Measurements from ENCODE around the gene NXPE3. TPM values are rescaled to one million over a fixed set of nuclear protein-coding genes. Genes with fewer than 3 reads are reported as not detected.

The NXPE3 gene
- total RNA-seq, 1 experiment from 2014 or later = 15.9 TPM

DNA sequence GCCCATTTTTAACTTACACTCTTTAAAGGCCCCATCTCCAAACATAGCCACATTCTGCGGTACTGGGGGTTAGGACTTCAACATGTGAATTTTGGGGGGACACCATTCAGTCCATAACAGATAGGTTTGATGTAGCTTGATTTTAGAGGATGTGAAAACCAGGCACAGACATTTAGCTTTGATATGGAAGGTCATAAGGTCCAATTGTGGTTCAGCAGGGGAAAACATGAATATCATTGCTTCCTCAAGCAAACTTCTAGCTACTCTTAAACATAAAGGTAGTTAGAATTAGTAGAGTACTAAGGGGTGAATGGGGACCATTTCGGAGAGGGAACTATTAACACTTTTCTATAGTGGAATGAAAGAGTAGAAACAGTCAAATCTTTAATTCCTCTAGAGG is 56.7 kb downstream of the NXPE3 start:
- Histone ChIP-seq H4K8ac (replicated peaks; ENCODE audit: insufficient read length, low read depth, low read length) (no peak overlapping the region), H3T11ph (ENCODE audit: low read length) (no peak overlapping the region), H2BK20ac (ENCODE audit: low read depth, low read length, poor library complexity, severe bottlenecking) (no peak overlapping the region), H3K9ac (ENCODE audit: extremely low read depth, insufficient read length, low read length) (no peak overlapping the region), H3K18ac (ENCODE audit: insufficient read length, low read depth, low read length) (no peak overlapping the region), H4K5ac (ENCODE audit: insufficient read length, low read depth, low read length) (no peak overlapping the region), H4K20me1 (ENCODE audit: control insufficient read depth, insufficient read depth, insufficient read length) (no peaks in the 10 kb centered on the region), H3K79me1 (ENCODE audit: insufficient read depth, low read depth, low read length, poor library complexity, severe bottlenecking) (no peaks in the 10 kb centered on the region), H3K14ac (ENCODE audit: insufficient read depth, low read length) (no peak overlapping the region), H3K23ac (ENCODE audit: insufficient read length, low read depth, low read length) (no peak overlapping the region), H2BK12ac (ENCODE audit: insufficient read length, low read depth, low read length) (no peak overlapping the region), H3K27ac (ENCODE audit: insufficient read length, low read depth, low read length) (no peak overlapping the region), H4K91ac (ENCODE audit: insufficient read length, low read depth, low read length) (no peak overlapping the region), H3K23me2 (ENCODE audit: insufficient read length, low read depth, low read length, poor library complexity, severe bottlenecking) (no peaks in the 10 kb centered on the region), H3K4me2 (ENCODE audit: insufficient read depth, insufficient read length, low read length) (no peak overlapping the region), H3K4ac (ENCODE audit: low read depth, low read length) (no peak overlapping the region), H3K56ac (ENCODE audit: insufficient read length, low read depth, low read length) (no peak overlapping the region), H3K27me3 (ENCODE audit: insufficient read depth, low read length) (no peaks in the 10 kb centered on the region), H2AK5ac (ENCODE audit: insufficient read length, low read length) (no peak overlapping the region), H2BK120ac (ENCODE audit: low read depth, low read length, poor library complexity, severe bottlenecking) (no peak overlapping the region), H2BK5ac (ENCODE audit: insufficient read length, low read length) (no peak overlapping the region), H2BK15ac (ENCODE audit: low read depth, low read length) (no peak overlapping the region), H3K4me1 (ENCODE audit: insufficient read depth, low read length) (no peaks in the 10 kb centered on the region), H3K9me3 (ENCODE audit: control insufficient read depth, low read depth, low read length) (no peaks in the 10 kb centered on the region), H2AFZ (ENCODE audit: low read length) (no peak overlapping the region), H3K79me2 (ENCODE audit: insufficient read depth, low read length) (no peaks in the 10 kb centered on the region)
- Mint-ChIP-seq H3K9me3 (no peaks in the 10 kb centered on the region), H3K27me3 (ENCODE audit: low read depth) (no peaks in the 10 kb centered on the region), H3K4me1 (peaks cover 12 to 17% of the 10 kb centered on the region in 2 experiments; a peak in 3 of 4 replicates), H3K36me3 (ENCODE audit: insufficient read depth in 1 of 3, low read depth in 3 of 3) (peaks cover 0 to 1% (median 0%) of the 10 kb centered on the region in 3 experiments; a peak in 1 of 7 replicates), H3K27ac (0 out of 7 replicates have a peak overlapping the region, but pooled peaks of 1 of the 3 experiments have one; percentile 10), H3K4me3 (no peak overlapping the region)
- TF ChIP-seq, protein P1, sequence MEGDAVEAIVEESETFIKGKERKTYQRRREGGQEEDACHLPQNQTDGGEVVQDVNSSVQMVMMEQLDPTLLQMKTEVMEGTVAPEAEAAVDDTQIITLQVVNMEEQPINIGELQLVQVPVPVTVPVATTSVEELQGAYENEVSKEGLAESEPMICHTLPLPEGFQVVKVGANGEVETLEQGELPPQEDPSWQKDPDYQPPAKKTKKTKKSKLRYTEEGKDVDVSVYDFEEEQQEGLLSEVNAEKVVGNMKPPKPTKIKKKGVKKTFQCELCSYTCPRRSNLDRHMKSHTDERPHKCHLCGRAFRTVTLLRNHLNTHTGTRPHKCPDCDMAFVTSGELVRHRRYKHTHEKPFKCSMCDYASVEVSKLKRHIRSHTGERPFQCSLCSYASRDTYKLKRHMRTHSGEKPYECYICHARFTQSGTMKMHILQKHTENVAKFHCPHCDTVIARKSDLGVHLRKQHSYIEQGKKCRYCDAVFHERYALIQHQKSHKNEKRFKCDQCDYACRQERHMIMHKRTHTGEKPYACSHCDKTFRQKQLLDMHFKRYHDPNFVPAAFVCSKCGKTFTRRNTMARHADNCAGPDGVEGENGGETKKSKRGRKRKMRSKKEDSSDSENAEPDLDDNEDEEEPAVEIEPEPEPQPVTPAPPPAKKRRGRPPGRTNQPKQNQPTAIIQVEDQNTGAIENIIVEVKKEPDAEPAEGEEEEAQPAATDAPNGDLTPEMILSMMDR (conservative IDR thresholded peaks at IDR 0.05) = no peak
- no peak for DNase-seq
- no CpG with 5 or more reads among the region's 2 CpGs for WGBS (ENCODE audit: extremely low coverage, insufficient read length, low lambda C conversion rate)
